Transverse colon (tissue), 4 donors: ENCODE data around the gene SGK2. TPM values are rescaled to one million over a fixed set of nuclear protein-coding genes. Genes with fewer than 3 reads are reported as not detected.
"Not testable (repeated sequence)": the region's sequence is repeated elsewhere in the genome, so short reads cannot be mapped to it uniquely, and the experiment has no call there.

Experiments
- DNase-seq: peaks from one replicate; pipeline ENCODE4 v3.0.0-alpha.2; 2019
- H3K27ac ChIP-seq, 4 donors: fragments of 200-600 bp; sonication (generic); 2 replicates each; pipeline ENCODE4 v1.5.1; 2016 to 2018; ENCODE audit warnings: inconsistent platforms in 4 of 4
- H3K27me3 ChIP-seq: fragments of 200-600 bp; sonication (generic); 2 replicates; pipeline ENCODE4 v1.5.1; 2017; ENCODE audit warnings: inconsistent platforms
- H3K36me3 ChIP-seq, 4 donors: fragments of 200-600 bp; sonication (generic); 2 replicates each; pipeline ENCODE4 v1.5.1; 2017 to 2019; ENCODE audit warnings: inconsistent platforms in 4 of 4
- H3K4me1 ChIP-seq, 4 donors: fragments of 200-600 bp; sonication (generic); 2 replicates each; pipeline ENCODE4 v1.5.1; 2017 to 2020; ENCODE audit warnings: inconsistent platforms in 4 of 4
- H3K4me3 ChIP-seq, 4 donors: fragments of 200-600 bp; sonication (generic); 1 replicate in 1 of 4; 2 replicates in 3 of 4; pipeline versions ENCODE4 v1.5.1 to v1.6.1; 2017 to 2019; ENCODE audit warnings: inconsistent platforms in 4 of 4
- H3K9me3 ChIP-seq, 2 donors: fragments of 200-600 bp; sonication (generic); 2 replicates each; pipeline ENCODE4 v1.5.1; 2017 to 2019; ENCODE audit warnings: inconsistent platforms in 2 of 2
- EP300 ChIP-seq: sonication (generic); formaldehyde crosslinking; IDR thresholded peaks from one replicate; pipeline ENCODE4 v1.6.1; 2017; ENCODE audit warnings: antibody characterized with exemption, low read depth
- POLR2A ChIP-seq: fragments of 450-650 bp; IDR thresholded peaks from one replicate; pipeline ENCODE4 v1.6.1; 2016; ENCODE audit warnings: antibody characterized with exemption, mild to moderate bottlenecking, moderate library complexity
- POLR2AphosphoS5 ChIP-seq, 3 donors: sonication (generic); formaldehyde crosslinking; IDR thresholded peaks; one replicate each; pipeline ENCODE4 v1.6.1; 2016; ENCODE audit warnings: antibody characterized with exemption in 3 of 3
- WGBS, 2 donors: methylation state at CpG; one replicate each; pipeline ENCODE4 v1.1.5; 2018; ENCODE audit warnings: low coverage in 1 of 2; 5-methylcytosine and 5-hydroxymethylcytosine counted together
- in situ Hi-C, 4 donors: fragments of 200-750 bp; cut with MboI; loops; one replicate each; pipeline versions ENCODE4 v1.15.0 to v1.15.1; 2017; ENCODE audit warnings: low sequenced_read_pairs in 3 of 4, low pct_ligation_motif_present in 1 of 4, low pct_unique_long_range_greater_than_20kb in 1 of 4
- intact Hi-C: fragments of 100-400 bp; cut with DNase I; formaldehyde crosslinking; loops from one replicate; pipeline ENCODE4 v1.15.1; 2023; ENCODE audit warnings: low total_unique reads
- total RNA-seq, 4 donors: library from RNA; depleted of rRNA; stranded (reverse); fragments of >200 nt; gene quantifications; one replicate each; pipeline ENCODE4 v1.1.0, GENCODE V29; 2016
- TF ChIP-seq, protein P1 (sequence below), 5 experiments: fragments of 200-600 bp in 3 of 5; fragments of 450-650 bp in 2 of 5; sonication (generic) in 3 of 5; IDR thresholded peaks; 1 replicate in 2 of 5; 2 replicates in 3 of 5; pipeline ENCODE4 v1.5.1; 2016 to 2017; ENCODE audit warnings: antibody characterized with exemption in 5 of 5, inconsistent platforms in 3 of 5, mild to moderate bottlenecking in 2 of 5, moderate library complexity in 1 of 5

The SGK2 gene
- total RNA-seq, 4 donors from 2014 or later = 71.6 to 293 (median 149) TPM

GRCh38 chr20:43584448-43585136, 25.8 kb downstream of the SGK2 start:
- Histone ChIP-seq H3K27ac (no peak overlapping the region), H3K4me1 (peaks cover 0 to 15% (median 3%) of the 10 kb centered on the region in 4 donors), H3K4me3 (no peak overlapping the region), H3K27me3 (no peaks in the 10 kb centered on the region), H3K9me3 (no peaks in the 10 kb centered on the region), H3K36me3 (no peaks in the 10 kb centered on the region)
- in situ Hi-C loops (no loop called here), intact Hi-C loops (no loop called here)
- no peak for DNase-seq
- WGBS, 2 donors = 81 to 88% methylated on average over 6 to 7 of the region's 7 CpGs
- TF ChIP-seq POLR2A (no peak), EP300 (no peak), POLR2AphosphoS5 (IDR thresholded peaks at IDR 0.05) (no peak)
- TF ChIP-seq, protein P1, sequence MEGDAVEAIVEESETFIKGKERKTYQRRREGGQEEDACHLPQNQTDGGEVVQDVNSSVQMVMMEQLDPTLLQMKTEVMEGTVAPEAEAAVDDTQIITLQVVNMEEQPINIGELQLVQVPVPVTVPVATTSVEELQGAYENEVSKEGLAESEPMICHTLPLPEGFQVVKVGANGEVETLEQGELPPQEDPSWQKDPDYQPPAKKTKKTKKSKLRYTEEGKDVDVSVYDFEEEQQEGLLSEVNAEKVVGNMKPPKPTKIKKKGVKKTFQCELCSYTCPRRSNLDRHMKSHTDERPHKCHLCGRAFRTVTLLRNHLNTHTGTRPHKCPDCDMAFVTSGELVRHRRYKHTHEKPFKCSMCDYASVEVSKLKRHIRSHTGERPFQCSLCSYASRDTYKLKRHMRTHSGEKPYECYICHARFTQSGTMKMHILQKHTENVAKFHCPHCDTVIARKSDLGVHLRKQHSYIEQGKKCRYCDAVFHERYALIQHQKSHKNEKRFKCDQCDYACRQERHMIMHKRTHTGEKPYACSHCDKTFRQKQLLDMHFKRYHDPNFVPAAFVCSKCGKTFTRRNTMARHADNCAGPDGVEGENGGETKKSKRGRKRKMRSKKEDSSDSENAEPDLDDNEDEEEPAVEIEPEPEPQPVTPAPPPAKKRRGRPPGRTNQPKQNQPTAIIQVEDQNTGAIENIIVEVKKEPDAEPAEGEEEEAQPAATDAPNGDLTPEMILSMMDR (IDR thresholded peaks at IDR 0.05) = no peak

DNA sequence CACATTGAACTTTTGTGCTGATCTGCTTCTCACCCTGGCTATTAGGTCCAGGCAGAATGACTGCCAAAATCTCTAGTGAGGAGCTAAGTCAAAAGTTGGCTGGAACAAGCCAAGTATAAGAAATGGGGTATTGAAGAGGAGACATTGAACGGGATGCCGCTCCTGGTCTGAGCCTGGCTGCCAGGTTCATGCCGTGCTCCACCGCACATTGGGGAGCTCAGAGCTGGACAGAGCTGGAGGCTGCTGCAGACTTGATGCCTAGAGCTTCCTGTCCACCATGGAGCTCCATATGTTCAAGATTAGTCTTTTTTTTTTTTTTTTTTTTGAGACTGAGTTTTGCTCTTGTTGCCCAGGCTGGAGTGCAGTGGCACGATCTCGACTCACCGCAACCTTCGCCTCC, 27.8 kb downstream of the SGK2 start:
- in situ Hi-C loops = no loop called here
- Histone ChIP-seq H3K4me1 (peaks cover 5 to 14% (median 11%) of the 10 kb centered on the region in 4 donors), H3K27me3 (no peaks in the 10 kb centered on the region), H3K9me3 (no peaks in the 10 kb centered on the region), H3K27ac (no peak overlapping the region), H3K36me3 (no peaks in the 10 kb centered on the region), H3K4me3 (no peak overlapping the region)
- DNase-seq = no peak
- intact Hi-C loops = no loop called here
- TF ChIP-seq POLR2AphosphoS5 (IDR thresholded peaks at IDR 0.05) = no peak
- TF ChIP-seq, protein P1 (IDR thresholded peaks at IDR 0.05) = no peak
- TF ChIP-seq EP300 = no peak
- no peak for TF ChIP-seq POLR2A
- WGBS, 2 donors = 86 to 100% methylated on average over 2 to 5 of the region's 8 CpGs

DNA sequence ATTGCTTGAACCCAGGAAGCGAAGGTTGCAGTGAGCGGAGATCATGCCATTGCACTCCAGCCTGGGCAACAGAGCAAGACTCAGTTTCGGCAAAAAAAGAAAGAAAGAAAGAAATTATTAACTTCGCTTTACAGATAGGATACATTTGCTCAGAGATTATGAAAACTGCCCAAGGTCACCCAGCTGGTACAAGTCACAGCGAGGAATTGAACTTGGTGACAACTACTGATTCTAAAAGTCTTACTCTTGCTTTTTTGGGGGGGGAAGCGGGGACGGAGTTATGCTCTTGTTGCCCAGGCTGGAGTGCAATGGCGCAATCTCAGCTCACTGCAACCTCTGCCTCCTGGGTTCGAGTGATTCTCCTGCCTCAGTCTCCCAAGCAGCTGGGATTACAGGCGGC, 29.7 kb downstream of the SGK2 start:
- DNase-seq, H3K27me3 ChIP-seq, intact Hi-C loops, H3K4me3 ChIP-seq, H3K27ac ChIP-seq, H3K36me3 ChIP-seq, in situ Hi-C loops, H3K9me3 ChIP-seq: not testable (repeated sequence)
- peaks cover 5 to 19% (median 14%) of the 10 kb centered on the region in 4 donors for H3K4me1 ChIP-seq
- peak; percentile 5 for TF ChIP-seq POLR2A
- 92 to 96% methylated on average over 9 to 10 of the region's 10 CpGs for WGBS, 2 donors

DNA sequence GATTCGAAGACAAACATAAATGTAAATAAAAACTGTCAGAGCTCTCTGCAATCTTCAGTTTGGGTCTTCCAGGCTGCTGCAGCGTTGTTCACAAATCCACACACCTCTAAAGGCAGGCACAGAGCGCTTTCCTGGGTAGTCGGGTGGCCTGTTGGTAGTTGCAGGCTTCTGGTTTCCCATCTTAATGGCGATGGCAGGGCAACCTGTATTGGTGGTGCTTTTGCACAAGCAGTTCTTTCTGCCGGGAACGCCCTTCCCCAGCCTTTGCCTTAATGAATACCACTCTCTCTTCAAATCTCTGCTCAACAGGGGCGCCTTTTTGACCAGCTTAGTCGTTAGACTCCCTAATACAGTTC, 31.2 kb downstream of the SGK2 start:
- Histone ChIP-seq H3K9me3 (no peaks in the 10 kb centered on the region), H3K4me3 (peak overlapping the region; percentile 37 to 92 (median 80)), H3K4me1 (peaks cover 5 to 19% (median 14%) of the 10 kb centered on the region in 4 donors), H3K36me3 (no peaks in the 10 kb centered on the region), H3K27ac (peak overlapping the region; percentile 75 to 86 (median 82)), H3K27me3 (no peaks in the 10 kb centered on the region)
- intact Hi-C loops (no loop called here), in situ Hi-C loops (no loop called here)
- WGBS, 2 donors = 20 to 37% methylated on average over 4 to 9 of the region's 9 CpGs
- peak; percentile 21 for DNase-seq
- TF ChIP-seq, protein P1 (IDR thresholded peaks at IDR 0.05) = no peak
- TF ChIP-seq POLR2AphosphoS5 (IDR thresholded peaks at IDR 0.05) (no peak), EP300 (no peak), POLR2A (no peak)
